ENCODE data around the gene DAAM1.

The DAAM1 gene

DNA sequence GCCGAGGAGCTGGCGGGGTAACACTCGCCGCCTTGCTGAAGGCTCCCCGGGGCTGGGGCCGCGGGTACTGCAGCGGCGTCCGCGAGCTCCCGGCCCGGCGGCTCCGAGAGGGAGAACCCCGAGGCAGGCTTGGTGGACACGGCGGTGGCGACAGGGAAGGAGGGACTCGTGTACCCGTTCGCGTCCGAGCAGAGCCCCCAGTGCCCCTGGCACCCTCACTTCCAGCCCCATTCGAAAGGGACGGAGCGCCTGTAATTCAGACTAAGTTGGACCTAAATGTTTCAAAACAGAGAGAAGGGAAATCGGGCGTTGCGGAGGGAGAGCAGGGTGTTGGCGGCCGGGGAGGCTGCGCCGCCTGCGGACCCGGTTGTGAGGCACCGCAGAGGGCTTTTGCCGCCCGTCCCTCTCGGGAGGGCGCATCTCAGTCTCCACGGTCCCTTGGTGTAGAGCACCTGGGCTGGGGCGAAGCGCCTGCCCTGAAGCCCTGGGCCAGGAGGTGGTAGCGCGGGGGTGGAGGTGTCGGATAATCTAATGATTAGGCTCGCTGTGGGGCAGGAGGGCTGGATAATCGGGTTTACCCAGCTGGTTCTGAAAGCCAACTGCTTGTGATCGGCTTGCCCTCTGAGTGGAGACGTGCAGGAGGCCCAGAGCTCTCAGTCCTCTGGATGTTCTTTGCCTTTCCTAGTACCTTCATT is 771 bp downstream of the DAAM1 start:
- DNase-seq = peak; percentile 44

DNA sequence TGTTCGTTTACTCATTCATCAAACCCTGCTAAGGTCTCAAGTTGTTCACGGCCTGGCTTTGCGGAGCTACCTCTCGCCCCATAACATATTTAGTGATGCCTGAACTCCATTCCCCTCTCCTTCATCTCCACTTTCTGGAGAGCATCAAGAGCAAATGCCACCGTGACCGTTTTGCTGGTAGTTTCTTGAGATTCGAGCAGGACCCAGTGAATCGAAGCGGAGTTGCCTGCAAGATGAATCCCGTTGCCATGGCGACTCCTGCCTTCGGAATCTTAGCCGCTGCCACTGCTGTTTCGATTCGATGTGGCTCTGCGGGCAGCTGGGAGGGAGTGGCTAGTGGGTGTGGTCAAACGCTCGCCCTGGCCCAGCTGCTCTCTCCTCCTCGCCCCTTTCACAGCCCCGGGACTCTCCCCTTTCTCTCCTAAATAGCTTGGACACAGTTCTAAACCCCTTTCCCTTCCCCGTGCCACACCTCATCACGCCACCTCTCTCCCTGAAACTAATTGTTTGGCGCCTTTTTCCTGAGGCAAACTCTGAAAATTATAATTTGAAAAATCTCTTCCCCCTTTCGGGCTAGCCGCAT is 1.4 kb downstream of the DAAM1 start:
- DNase-seq = peak; percentile 95

DNA sequence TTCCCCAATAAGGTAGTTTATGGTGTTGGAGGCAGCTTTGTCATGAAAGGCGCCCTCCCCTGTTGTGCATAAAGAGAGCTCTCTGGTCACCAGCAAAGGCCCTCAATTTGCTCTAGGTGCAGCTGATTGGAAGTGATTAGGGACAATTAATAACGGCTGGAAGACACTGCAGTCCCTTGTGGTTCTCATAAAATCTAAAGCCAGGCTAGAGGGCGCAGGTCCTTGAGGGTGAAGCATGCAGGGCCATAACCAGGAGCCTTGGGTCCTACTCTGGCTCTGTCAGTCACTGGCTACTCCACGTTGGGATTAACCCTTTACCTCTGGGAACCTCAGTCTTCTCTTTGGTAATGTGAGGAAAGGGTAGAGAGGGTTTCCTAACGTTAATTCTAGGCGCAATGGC is 1.9 kb downstream of the DAAM1 start:
- peak; percentile 72 for DNase-seq

DNA sequence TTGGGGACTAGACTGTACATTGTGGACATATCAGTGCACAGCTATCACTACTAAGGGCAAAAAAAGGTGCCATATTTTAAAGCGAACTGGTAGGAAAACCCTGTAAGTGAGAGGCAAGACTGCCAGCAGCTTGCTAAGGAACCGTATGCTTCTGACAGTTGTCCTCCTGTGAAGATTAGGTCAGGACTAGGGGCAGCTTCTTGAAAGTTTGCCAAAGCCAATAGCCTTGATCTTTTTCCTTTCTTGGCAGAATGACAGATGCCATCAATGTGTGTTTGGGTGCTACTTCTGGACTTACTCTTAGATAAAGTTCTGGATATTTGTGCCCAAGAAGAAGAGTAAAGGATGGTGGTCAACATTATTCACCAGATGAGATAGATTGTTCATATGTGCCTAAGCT is 7.4 kb downstream of the DAAM1 start:
- no peak for DNase-seq

DNA sequence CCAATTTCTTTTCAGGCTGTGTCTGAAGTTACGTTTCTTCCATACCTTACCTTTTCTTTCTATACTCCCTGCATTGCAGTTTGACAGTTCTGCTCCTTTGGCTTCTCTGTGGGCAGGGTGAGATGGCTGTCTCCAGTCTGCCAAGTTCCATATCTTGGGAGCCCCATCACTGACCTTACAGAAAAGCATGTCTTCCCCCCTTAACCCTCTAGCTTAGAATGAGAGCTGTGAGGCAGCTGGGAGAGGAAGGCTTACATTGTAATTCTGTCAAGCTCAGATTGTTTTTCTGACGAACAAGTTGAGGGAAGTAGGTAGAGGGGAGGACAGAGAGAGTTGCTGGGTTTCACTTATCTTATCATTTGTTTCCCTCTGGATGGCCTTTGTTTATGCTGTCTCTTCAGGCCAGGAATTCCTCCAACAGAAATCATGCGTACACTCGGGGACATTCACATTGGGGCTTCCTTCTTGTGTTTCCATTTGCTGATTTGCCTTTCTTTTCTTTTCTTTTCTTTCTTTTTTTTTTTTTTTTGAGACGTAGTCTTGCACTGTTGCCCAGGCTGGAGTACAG is 9.3 kb downstream of the DAAM1 start:
- DNase-seq = no peak

DNA sequence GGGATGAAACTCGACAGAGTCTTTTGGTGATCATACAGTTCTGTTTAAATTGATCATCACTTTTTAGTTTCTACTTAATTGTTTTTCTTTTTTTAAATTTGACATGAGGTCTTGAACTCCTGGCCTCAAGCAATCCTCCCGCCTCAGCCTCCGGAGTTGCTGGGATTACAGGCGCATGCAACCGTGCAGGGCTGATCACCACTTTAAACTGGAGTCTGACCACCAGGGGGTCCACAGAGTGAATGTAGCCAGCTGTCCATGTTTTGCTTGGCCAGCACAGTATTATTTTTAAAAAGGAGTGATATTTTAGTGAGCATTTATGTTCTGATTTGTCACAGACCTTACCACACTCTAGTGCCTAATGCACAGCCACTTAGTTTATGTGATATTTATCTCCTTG is 10.7 kb downstream of the DAAM1 start:
- no peak for DNase-seq

DNA sequence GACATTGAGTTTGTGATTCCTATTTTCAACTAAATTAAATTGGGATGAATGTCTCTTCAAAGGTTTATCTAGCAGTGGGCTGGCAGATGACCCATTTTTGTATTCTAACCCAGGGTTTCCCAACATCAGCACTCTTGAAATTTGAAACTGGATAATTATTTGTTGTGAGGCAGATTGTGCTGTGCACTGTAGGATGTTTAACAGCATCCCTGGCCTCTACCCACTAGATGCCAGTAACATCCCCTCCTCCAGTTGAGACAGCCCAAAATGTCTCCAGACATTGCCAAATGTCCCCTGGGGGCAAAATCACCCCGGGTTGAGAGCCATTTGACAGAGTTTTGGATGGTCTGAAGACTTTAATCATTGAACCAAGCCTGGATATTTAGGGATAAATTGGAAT is 11.1 kb downstream of the DAAM1 start:
- no peak for DNase-seq

DNA sequence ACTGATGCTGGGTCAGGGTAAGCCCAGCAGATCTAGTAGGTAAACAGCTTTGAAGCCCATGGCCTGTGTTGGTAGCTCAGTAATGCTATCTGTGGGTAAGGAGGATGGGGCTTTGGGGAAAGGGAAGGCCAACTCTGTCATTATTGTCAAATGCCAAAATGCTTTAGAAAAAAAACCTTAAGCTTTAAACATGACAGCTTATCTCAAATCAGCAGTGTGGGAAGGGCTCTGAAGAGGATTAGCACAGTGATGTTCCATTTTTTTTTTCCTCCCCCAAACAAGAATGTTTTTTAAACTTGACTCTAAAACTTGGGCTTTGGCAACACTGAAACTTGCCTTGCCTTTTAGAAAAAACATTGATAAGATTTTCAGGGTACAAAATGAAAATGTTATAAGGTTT is 11.7 kb downstream of the DAAM1 start:
- no peak for DNase-seq

DNA sequence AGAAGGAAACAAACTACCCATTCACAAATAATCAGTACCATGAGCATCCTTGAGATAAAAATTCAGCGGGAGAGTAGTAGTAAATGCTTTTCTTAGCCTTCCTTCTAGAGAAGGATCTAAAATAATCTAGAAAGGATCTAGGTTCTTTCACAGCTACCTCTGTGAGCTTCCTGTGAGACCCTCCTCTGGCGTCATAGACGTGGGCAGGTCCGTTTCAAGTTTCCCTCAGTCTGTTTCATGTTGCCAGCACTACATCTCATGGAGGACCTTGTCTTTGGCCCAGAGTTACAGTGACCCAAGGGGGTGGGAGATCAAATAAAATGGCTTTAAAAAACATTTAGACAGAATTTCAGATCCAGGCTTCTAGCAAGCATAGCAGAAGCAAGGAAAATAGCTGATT is 13.6 kb downstream of the DAAM1 start:
- DNase-seq = no peak

DNA sequence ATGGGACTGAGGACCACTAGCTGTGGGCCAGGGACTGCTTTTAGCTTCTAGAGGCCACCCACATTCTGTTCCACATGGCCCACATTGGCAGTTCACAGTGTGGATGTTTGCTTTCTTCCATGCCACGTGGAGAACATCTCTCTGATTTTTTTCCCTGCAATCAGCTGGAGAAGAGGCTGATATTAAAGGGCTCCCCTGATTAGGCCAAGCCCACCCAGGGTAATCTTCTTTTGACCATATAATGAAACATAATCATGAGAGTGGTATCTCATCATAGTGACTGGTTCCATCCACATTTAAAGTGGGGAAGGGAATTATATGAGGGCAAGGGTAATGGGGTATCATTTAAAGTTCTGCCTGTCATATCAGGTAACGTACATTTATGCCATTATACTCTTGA is 15.8 kb downstream of the DAAM1 start:
- no peak for DNase-seq

DNA sequence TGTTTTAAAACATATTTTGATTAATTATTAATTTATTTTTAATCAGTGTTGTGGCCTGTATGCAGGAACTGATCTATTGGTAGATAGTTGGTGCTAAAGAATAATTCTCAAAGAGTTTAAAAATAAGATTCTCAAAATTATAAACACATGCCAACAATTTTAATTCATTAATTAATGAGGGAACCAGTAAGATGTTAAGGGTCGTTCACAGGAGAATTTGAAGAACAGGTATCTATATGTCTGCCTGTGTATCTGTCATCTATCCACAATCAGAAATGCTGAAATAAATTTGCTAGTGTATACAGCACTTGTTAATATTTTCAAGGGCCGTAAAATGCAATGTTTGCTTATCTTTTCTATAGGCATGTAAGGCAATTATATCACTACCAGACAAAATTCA is 18.4 kb downstream of the DAAM1 start:
- no peak for DNase-seq

DNA sequence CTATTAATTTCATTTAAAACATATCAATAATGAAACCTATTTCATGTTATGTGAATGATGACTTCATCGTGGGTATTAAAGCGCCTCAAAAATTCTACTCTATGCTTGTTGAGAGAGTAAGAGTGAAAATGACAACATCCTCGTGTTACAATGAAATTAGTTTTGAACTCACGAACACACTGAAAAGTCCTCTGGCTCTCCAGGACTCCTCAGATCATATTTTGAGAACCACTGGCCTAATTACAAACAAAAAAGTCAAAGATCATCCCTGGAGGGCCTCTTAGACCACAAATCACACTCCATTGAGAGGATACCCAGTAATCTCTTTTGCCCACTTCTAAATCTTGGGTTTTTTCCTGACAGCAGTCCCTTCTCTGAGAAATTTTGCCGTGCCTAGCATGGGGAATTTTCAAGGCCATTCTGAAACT is 19.1 kb downstream of the DAAM1 start:
- no peak for DNase-seq

DNA sequence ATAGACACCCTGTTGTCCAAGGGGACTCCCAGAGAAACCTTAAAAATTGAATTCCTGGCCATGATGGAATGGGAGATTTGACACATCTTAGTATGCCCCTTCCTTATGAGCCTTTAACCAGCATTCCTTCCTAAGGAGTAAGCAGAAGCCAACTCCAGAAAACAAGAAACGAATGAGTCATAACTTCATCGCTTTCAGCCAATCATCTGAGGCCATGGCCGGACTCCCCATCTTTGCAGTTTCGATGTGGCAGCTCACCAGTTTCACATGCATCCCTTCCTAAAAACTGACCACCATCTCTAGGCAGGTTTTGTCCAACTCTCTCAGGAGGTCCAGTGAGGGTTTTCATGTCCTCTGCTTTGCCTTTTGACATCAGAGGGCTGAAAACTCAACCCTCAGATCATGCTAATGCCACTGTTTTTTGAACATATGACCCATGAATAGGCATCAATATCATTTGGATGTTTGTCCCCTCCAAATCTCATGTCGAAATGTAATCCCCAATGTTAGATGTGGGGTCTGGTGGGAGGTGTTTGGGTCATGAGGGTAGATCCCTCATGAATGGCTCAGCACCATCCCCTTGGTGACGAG is 19.9 kb downstream of the DAAM1 start:
- no peak for DNase-seq

DNA sequence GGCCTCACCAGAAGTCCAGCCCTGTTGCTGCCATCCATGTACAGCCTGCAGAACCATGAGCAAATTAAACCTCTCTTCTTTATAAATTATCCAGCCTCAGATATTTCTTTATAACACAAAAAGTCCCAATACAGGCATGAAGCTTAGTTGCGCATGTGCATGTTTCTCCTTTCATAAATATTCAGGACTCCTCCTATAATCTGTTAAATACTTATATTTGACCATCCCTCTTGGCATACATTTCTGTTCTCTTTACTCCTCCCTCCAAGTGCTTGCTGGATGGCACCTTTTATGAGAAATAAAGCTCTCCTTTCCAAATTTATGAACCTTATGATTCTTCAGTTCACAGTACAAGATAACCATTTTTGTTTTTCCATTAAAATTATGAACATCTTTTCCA is 20.5 kb downstream of the DAAM1 start:
- DNase-seq = no peak

DNA sequence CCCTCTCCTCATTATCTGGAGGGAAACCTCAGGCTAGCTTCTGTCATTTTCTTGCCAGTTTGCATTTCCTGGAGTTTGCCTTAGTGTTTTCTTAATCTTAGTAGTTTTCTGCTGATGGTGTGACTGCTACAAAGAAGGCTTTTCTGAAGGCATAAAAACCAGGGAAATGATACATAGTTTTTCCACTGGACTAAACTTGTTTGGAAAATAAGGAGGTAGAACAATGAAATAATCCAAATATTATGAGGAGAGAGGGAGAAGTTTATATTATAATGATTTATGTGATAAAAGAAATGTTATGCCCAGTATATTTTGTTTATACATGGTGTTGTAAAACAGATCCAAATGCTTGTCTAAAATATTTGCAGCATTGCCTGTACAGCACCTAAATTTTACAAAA is 22.2 kb downstream of the DAAM1 start:
- no peak for DNase-seq

DNA sequence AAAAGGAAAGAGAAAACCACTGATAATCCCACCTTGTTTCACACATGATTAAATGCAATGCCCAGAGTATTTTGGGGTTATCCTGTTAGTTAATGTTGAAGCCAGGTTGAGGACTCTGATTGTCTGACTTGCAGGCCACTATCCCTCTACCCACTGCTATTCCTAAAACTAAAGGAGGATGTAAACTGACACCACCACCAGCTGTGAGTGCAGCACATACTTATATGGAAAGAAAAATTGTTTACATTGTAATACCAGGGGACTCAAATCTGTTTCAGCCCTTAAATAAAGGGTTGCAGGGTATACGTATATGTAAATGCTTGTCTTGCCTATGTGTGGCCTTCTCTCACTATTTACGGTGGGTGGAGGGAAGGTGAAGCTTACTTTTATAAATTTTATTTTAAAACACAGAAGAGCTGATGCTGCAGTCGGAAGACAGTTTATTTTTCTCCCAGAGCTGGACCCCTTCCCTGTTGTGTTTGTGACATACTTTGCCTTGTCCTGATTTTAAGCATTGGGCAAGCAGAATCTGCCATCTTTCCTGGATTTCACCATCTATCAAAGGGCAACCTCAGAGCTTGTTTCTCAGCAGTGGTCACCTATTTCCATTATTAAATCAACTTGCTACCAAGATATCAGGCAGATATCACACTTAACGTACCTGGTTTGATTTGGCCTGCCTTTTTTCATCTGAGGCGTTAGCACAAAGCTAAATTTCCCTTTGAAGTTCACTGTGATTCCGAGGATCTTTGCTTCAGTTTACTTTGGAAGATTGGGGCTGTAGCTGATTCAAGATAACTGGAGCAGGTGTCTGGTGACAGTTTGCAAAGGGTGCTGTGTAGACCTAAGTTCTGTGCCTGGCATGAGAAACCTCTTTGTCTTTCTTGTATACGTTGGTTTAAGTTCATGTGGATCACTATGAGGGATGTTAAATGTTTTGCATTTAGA is 25.2 kb downstream of the DAAM1 start:
- DNase-seq = peak; percentile 64

DNA sequence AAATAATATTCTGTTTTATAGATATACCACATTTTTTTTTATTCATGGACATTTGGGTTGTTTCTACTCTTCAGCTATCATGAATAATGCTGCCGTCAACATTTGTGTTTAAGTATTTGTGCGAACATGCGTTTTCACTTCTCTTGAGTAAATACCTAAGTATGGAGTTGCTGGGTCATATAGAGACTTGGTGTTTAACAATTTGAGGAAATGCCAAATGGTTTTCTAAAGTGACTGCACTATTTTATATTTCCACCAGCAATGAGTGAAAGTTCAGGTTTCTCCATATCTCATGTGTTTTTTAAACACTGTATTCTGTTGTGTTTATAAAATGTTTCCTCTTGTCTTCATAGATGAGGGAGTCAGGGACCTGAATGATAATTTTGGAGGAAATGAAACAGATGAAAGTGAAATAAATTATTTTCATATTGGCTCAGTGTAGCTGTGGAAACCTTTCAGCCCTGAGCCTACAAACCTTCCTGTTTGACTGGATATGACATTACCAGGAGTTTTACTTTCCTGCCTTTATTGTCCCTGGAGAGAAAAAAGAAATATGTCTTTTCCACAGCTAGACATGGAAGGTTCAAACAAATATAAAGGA is 26.3 kb downstream of the DAAM1 start:
- DNase-seq = no peak

DNA sequence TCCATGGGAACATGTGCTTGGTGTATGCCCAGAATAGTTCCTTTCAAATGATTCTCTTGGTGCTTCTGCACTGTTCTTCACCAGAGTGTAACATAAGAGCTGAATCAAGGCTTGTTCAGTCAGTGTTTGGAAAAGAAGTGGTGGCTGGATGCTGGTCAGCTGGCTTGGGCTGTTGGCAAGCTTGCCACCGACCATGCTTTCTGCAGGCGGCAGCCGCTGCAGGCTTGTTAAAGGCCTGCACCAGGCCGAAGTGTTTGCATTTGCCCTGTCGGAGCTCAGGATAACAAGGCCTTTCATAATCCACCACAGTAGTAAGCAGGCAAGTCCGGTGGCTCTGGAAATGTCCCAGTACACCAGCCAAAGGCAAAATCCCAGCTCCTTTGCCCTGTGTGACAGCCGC is 26.9 kb downstream of the DAAM1 start:
- DNase-seq = peak; percentile 86

DNA sequence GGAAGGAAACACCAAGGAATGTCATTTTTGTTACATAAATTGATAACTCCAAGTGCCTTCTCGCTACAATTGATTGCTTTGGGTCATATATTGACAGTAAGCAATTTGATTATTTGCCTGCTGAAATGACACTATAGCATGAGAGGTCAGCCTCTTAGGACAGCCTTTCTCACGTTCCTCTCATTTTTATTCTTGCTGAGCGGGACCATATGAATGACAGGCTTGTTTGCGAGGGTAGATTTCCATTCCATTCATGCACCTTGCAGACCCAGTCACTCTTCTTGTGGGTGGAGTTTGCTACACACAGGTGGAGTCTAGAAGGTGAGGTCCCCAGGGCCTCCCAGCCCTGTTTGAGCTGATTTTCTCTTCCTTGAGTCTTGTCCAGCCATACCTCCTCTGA is 27.3 kb downstream of the DAAM1 start:
- DNase-seq = no peak

DNA sequence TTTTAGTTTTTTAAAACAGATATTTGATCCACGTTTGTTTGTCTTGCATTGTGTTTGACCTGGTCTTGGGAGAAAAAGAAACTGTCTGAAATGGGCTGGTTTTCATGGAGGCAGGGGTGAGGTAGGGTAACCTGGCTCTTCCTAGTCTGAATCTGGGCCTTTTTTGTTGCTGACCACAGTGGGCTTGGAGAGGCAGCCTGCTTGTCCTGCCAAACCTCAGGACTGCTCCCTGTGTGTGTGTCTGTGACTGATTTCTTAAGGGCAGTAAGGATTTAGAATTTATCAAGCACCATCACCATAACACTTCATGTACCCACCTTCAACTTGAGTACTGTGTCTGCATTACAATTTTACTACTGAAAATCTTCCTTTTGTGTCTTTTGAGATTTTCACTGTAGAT is 28.5 kb downstream of the DAAM1 start:
- no peak for DNase-seq

DNA sequence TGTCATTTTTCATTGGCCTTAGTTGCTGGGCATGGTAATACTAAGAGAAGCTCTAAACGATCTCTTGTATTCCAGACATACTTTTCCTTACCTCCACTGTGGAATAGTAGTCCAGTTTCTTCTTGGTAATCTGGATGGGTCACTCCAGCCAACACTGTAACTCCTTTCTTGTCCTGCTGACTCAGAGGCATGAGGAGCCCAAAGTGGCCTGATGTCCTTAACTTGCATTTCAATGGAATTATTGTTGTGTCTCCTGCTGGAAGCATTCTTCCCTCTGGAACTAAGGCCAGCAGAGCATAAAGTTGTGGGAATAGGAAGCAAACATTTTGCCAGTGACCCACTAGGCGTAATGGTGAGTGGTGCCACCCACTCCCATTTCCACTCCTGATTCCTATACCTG is 33.1 kb downstream of the DAAM1 start:
- no peak for DNase-seq

DNA sequence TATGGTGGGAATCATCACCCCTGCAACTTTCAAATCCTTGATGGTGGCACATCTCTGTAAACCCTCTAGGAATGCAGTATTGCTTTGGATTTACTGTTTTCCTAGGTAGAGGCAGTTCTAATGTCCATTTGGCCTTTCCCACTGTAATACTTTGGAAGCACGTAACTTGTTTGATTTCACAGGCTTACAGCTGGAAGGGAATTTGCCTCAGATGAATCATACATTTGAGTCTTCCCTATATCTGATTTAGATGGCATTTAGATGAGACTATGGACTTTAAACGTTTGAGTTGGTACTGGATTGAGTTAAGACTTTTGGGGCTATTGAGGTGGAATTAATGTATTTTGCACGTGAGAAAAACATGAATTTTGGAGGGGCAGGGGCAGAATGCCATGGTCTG is 35.9 kb downstream of the DAAM1 start:
- no peak for DNase-seq

DNA sequence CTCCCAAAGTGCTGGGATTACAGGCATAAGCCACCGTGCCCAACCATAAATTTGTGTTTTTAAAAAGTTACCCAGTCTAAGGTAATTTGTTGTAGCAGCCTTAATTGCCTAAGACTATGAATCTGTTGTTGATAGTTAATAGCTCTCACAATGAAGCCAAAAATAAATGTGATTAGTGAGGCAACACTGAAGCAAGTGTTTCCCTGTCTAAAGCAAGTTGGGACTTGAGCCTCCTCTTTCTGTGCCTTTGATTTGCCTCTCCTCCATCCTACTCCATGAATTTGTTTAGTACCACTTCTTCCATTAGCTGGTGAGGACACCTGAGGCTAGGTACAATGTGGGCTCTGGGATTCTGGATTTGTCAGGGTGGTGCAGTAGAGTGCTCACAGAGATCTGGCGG is 36.8 kb downstream of the DAAM1 start:
- no peak for DNase-seq
